Measurements from ENCODE around the gene CCL3.

DNA sequence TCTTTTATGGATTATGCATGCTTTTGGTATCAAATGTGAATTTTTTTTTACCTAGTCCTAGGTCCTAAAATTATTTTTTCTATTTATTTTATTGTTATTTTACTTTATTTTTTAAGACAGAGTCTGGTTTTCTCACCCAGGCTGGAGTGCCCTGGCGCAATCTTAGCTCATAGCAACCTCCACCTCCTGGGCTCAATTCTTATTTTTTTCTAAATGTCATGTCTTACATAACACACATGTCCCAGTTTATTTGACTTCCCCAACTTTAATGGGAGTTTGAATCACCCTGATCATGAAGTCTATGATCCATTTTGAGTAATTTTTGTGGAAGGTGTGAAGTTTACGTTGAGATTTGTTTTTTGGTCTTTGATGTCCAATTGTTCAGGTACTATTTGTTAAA, 29.1 kb downstream of the CCL3 start:
- TF ChIP-seq, protein P1, sequence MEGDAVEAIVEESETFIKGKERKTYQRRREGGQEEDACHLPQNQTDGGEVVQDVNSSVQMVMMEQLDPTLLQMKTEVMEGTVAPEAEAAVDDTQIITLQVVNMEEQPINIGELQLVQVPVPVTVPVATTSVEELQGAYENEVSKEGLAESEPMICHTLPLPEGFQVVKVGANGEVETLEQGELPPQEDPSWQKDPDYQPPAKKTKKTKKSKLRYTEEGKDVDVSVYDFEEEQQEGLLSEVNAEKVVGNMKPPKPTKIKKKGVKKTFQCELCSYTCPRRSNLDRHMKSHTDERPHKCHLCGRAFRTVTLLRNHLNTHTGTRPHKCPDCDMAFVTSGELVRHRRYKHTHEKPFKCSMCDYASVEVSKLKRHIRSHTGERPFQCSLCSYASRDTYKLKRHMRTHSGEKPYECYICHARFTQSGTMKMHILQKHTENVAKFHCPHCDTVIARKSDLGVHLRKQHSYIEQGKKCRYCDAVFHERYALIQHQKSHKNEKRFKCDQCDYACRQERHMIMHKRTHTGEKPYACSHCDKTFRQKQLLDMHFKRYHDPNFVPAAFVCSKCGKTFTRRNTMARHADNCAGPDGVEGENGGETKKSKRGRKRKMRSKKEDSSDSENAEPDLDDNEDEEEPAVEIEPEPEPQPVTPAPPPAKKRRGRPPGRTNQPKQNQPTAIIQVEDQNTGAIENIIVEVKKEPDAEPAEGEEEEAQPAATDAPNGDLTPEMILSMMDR (IDR thresholded peaks at IDR 0.05 in 2 of 3, conservative IDR thresholded peaks at IDR 0.05 in 1 of 3; ENCODE audit: borderline replicate concordance in 1 of 3, insufficient read depth in 1 of 3, low read depth in 2 of 3, low read length in 2 of 3), result no peak
- TF ChIP-seq POLR2AphosphoS5 (IDR thresholded peaks at IDR 0.05; ENCODE audit: low read depth, low read length) (no peak), SRF (IDR thresholded peaks at IDR 0.05; ENCODE audit: low read depth) (no peak), POLR2A (IDR thresholded peaks at IDR 0.05; ENCODE audit: borderline replicate concordance, extremely low read depth, insufficient read depth, insufficient read length) (no peak), ZNF274 (IDR thresholded peaks at IDR 0.05; ENCODE audit: low read depth, low read length) (no peak), EZH2phosphoT487 (IDR thresholded peaks at IDR 0.05; ENCODE audit: borderline replicate concordance) (no peak), CBX3 (IDR thresholded peaks at IDR 0.05; ENCODE audit: low read depth) (no peak), ZFX (IDR thresholded peaks at IDR 0.05) (no peak), JUND (IDR thresholded peaks at IDR 0.05) (no peak), EZH2 (IDR thresholded peaks at IDR 0.05) (no peak), YY1 (IDR thresholded peaks at IDR 0.05; ENCODE audit: extremely low read depth, insufficient replicate concordance, low read depth, low read length) (no peak)
- TF ChIP-seq, protein P2, sequence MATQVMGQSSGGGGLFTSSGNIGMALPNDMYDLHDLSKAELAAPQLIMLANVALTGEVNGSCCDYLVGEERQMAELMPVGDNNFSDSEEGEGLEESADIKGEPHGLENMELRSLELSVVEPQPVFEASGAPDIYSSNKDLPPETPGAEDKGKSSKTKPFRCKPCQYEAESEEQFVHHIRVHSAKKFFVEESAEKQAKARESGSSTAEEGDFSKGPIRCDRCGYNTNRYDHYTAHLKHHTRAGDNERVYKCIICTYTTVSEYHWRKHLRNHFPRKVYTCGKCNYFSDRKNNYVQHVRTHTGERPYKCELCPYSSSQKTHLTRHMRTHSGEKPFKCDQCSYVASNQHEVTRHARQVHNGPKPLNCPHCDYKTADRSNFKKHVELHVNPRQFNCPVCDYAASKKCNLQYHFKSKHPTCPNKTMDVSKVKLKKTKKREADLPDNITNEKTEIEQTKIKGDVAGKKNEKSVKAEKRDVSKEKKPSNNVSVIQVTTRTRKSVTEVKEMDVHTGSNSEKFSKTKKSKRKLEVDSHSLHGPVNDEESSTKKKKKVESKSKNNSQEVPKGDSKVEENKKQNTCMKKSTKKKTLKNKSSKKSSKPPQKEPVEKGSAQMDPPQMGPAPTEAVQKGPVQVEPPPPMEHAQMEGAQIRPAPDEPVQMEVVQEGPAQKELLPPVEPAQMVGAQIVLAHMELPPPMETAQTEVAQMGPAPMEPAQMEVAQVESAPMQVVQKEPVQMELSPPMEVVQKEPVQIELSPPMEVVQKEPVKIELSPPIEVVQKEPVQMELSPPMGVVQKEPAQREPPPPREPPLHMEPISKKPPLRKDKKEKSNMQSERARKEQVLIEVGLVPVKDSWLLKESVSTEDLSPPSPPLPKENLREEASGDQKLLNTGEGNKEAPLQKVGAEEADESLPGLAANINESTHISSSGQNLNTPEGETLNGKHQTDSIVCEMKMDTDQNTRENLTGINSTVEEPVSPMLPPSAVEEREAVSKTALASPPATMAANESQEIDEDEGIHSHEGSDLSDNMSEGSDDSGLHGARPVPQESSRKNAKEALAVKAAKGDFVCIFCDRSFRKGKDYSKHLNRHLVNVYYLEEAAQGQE (IDR thresholded peaks at IDR 0.05; ENCODE audit: low read depth), result no peak
- TF ChIP-seq, protein P3, sequence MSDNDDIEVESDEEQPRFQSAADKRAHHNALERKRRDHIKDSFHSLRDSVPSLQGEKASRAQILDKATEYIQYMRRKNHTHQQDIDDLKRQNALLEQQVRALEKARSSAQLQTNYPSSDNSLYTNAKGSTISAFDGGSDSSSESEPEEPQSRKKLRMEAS (IDR thresholded peaks at IDR 0.05), result no peak
- TF ChIP-seq, protein P4, sequence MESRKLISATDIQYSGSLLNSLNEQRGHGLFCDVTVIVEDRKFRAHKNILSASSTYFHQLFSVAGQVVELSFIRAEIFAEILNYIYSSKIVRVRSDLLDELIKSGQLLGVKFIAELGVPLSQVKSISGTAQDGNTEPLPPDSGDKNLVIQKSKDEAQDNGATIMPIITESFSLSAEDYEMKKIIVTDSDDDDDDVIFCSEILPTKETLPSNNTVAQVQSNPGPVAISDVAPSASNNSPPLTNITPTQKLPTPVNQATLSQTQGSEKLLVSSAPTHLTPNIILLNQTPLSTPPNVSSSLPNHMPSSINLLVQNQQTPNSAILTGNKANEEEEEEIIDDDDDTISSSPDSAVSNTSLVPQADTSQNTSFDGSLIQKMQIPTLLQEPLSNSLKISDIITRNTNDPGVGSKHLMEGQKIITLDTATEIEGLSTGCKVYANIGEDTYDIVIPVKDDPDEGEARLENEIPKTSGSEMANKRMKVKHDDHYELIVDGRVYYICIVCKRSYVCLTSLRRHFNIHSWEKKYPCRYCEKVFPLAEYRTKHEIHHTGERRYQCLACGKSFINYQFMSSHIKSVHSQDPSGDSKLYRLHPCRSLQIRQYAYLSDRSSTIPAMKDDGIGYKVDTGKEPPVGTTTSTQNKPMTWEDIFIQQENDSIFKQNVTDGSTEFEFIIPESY (IDR thresholded peaks at IDR 0.05; ENCODE audit: extremely low read depth, insufficient replicate concordance, low read length), result no peak
